Measurements from ENCODE around the gene CCDC80.
"Not testable (repeated sequence)": the region's sequence is repeated elsewhere in the genome, so short reads cannot be mapped to it uniquely, and the experiment has no call there.

CCDC80 gene

GRCh38 chr3:112572701-112573100, 68.2 kb downstream of the CCDC80 start:
- Histone ChIP-seq H3K27me3 (no peaks in the 10 kb centered on the region), H3K4me3 (no peak overlapping the region), H3K9me3 (replicated peaks in 1 of 11) (peaks cover 0 to 4% (median 0%) of the 10 kb centered on the region in 11 experiments; a peak in 1 of 22 replicates), H3K36me3 (peaks cover 17 to 59% (median 45%) of the 10 kb centered on the region in 11 experiments), H3K4me2 (peak overlapping the region in 5 of 11 experiments; percentile 2 to 66 (median 31); a peak in 7 of 22 replicates), H3K4me1 (peaks cover 0 to 24% (median 5%) of the 10 kb centered on the region in 10 experiments; a peak in 11 of 20 replicates), H3K27ac (peak overlapping the region in 5 of 11 experiments; percentile 3 to 40 (median 22); a peak in 5 of 22 replicates), H4K20me1 (no peaks in the 10 kb centered on the region), H3K9ac (no peak overlapping the region)
- TF ChIP-seq Cebpa-rat (IDR thresholded peaks at IDR 0.05), result no peak

DNA sequence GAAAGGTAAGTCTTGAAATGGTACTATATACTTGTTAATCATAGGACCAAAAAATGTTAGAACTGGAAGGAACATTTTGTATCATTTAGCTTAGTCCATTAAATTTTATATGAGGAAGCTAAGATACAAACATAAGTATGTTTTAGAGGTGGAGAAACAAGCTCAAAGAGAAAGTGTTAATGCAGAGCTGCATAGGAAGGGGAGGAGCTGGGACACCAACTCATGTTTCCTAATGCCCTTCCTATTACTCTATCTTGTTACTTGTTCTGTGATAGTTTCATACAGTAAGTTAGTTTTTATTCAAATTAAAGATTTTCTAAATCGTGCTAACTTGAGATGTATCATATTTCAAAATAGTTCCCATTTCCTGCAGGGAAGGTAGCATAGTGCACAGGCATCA, 71.7 kb downstream of the CCDC80 start:
- Histone ChIP-seq H3K9me3 (replicated peaks in 1 of 11) (peaks cover 0 to 4% (median 0%) of the 10 kb centered on the region in 11 experiments; a peak in 1 of 22 replicates), H3K4me2 (peak overlapping the region in 2 of 11 experiments; percentile 29 to 42; a peak in 2 of 22 replicates)

DNA sequence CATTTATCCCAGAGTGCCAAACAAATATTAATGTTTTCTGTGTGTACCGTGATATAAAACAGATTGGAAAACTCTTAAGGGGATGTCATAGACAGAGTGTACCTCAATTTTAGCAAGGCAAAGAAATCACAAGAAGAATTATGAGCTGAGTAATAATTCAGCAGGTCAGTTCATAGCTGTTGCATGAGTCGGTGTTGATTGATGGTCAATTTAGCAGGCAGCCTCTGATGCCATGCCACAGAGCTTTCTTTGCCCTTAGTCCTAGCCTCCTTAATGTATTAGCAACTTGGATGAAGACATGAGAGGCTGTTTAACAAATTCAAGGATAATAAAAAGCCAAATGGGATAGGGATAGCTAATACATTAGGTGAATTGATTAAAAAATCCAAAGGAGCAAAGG, 72.3 kb downstream of the CCDC80 start:
- Histone ChIP-seq H3K36me3 (peaks cover 21 to 66% (median 50%) of the 10 kb centered on the region in 11 experiments), H3K27me3 (no peaks in the 10 kb centered on the region), H3K27ac (no peak overlapping the region), H3K4me3 (no peak overlapping the region), H3K4me2 (no peak overlapping the region), H4K20me1 (no peaks in the 10 kb centered on the region), H3K4me1 (peaks cover under 1 to 24% (median 6%) of the 10 kb centered on the region in 10 experiments; a peak in 17 of 20 replicates), H3K9ac (no peak overlapping the region), H3K9me3 (replicated peaks in 1 of 11) (peaks cover 0 to 4% (median 0%) of the 10 kb centered on the region in 11 experiments; a peak in 1 of 22 replicates)
- no peak for TF ChIP-seq Cebpa-rat (IDR thresholded peaks at IDR 0.05)

More for the DNA sequence above, 71.7 kb downstream of the CCDC80 start:
- no peak overlapping the region for H3K27ac ChIP-seq
- H3K27me3 ChIP-seq, result no peaks in the 10 kb centered on the region
- peaks cover 0 to 24% (median 5%) of the 10 kb centered on the region in 10 experiments; a peak in 11 of 20 replicates for H3K4me1 ChIP-seq
- no peaks in the 10 kb centered on the region for H4K20me1 ChIP-seq
- peaks cover 24 to 72% (median 53%) of the 10 kb centered on the region in 11 experiments for H3K36me3 ChIP-seq
- TF ChIP-seq Cebpa-rat (IDR thresholded peaks at IDR 0.05), result no peak
- no peak overlapping the region for H3K4me3 ChIP-seq
- H3K9ac ChIP-seq, result no peak overlapping the region

DNA sequence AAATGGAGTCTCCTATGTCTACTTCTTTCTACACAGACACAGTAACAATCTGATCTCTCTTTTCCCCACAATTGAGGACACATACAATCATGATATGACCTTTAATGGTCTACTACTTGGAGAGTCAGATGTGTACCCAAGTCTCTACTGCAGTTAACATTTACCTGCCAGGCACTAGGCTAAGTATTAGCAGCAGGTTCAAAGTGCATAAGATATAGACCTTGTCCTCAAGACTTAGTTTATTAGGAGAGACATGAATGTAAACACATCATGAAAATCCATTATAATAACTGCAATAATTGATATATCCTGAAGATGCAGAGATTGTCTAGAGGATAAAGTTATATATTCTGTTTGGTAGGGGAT, 76.0 kb downstream of the CCDC80 start:
- Histone ChIP-seq H3K9me3 (replicated peaks in 1 of 11) (no peaks in the 10 kb centered on the region), H3K4me3 (no peak overlapping the region), H3K9ac (no peak overlapping the region), H4K20me1 (peaks cover 0 to 2% (median 0%) of the 10 kb centered on the region in 11 experiments; a peak in 5 of 22 replicates), H3K27ac (no peak overlapping the region), H3K27me3 (no peaks in the 10 kb centered on the region), H3K36me3 (peaks cover 2 to 34% (median 23%) of the 10 kb centered on the region in 11 experiments; a peak in 20 of 22 replicates), H3K4me2 (no peak overlapping the region), H3K4me1 (peaks cover 8 to 21% (median 15%) of the 10 kb centered on the region in 10 experiments)
- TF ChIP-seq Cebpa-rat (IDR thresholded peaks at IDR 0.05), result no peak

- H3K9me3 ChIP-seq (replicated peaks in 1 of 11); H3K4me3 ChIP-seq; H3K9ac ChIP-seq; H3K27ac ChIP-seq; H4K20me1 ChIP-seq; H3K27me3 ChIP-seq: not testable (repeated sequence)
- peaks cover 0 to 29% (median 19%) of the 10 kb centered on the region in 11 experiments; a peak in 18 of 22 replicates for H3K36me3 ChIP-seq
- peak overlapping the region in 1 of 11 experiments; percentile 94; a peak in 1 of 22 replicates for H3K4me2 ChIP-seq
- peaks cover 14 to 23% (median 19%) of the 10 kb centered on the region in 10 experiments for H3K4me1 ChIP-seq
Observed at GRCh38 chr3:112564247-112564939, 76.5 kb downstream of the CCDC80 start.

- peak within 1 kb of the TSS; percentile 79 to 96 (median 90) for H3K4me3 ChIP-seq
- peak within 1 kb of the TSS; percentile 87 to 96 (median 94) for H3K9ac ChIP-seq
- TF ChIP-seq Cebpa-rat (IDR thresholded peaks at IDR 0.05), result peak; percentile 75 to 98 (median 92); a peak in 20 of 22 replicates
- peaks cover 0 to 7% (median 5%) of the 10 kb centered on the region in 11 experiments; a peak in 9 of 22 replicates for H3K9me3 ChIP-seq (replicated peaks in 1 of 11)
- peak within 1 kb of the TSS; percentile 78 to 97 (median 91) for H3K4me2 ChIP-seq
- H3K36me3 ChIP-seq, result peaks cover 5 to 40% (median 19%) of the 10 kb centered on the region in 11 experiments
- H4K20me1 ChIP-seq, result peaks cover 0 to 21% (median 8%) of the 10 kb centered on the region in 11 experiments; a peak in 10 of 22 replicates
- peak within 1 kb of the TSS; percentile 86 to 96 (median 94) for H3K27ac ChIP-seq
- peaks cover 21 to 45% (median 40%) of the 10 kb centered on the region in 10 experiments for H3K4me1 ChIP-seq
- H3K27me3 ChIP-seq, result no peaks in the 10 kb centered on the region
Observed at GRCh38 chr3:112561734-112562529, 79.0 kb downstream of the CCDC80 start, which contains the start of the genes ATG3 and SLC35A5. Gene ATG3 (minus strand): TSS chr3:112561962. CDS start chr3:112561528, 434 bp downstream. Gene SLC35A5 (plus strand): TSS chr3:112562045. CDS start chr3:112563404, 1,359 bp downstream.

DNA sequence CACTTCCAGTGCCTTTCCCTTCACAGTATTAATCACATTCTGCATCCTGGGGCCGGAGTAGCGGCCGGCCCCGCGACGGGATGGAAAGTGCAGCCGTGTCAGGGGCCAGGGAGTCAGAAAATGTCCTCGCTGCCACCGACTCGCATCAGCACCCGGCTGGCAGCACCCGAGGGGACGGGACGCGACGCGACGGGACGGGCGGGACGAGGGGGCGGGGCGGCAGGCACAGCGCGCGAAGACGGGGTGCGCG, 79.5 kb downstream of the CCDC80 start:
- peaks cover 6 to 38% (median 20%) of the 10 kb centered on the region in 11 experiments for H3K36me3 ChIP-seq
- peak overlapping the region; percentile 86 to 96 (median 94) for H3K27ac ChIP-seq
- peaks cover 21 to 45% (median 42%) of the 10 kb centered on the region in 10 experiments for H3K4me1 ChIP-seq
- peaks cover 0 to 21% (median 8%) of the 10 kb centered on the region in 11 experiments; a peak in 10 of 22 replicates for H4K20me1 ChIP-seq
- no peaks in the 10 kb centered on the region for H3K27me3 ChIP-seq
- H3K9ac ChIP-seq, result peak overlapping the region; percentile 87 to 96 (median 94)
- peaks cover 0 to 9% (median 7%) of the 10 kb centered on the region in 11 experiments; a peak in 9 of 22 replicates for H3K9me3 ChIP-seq (replicated peaks in 1 of 11)
- H3K4me3 ChIP-seq, result peak overlapping the region; percentile 79 to 96 (median 90)
- no peak for TF ChIP-seq Cebpa-rat (IDR thresholded peaks at IDR 0.05)
- peak overlapping the region; percentile 37 to 97 (median 90); a peak in 21 of 22 replicates for H3K4me2 ChIP-seq

GRCh38 chr3:112560721-112561483, 80.0 kb downstream of the CCDC80 start:
- Histone ChIP-seq H3K9me3 (replicated peaks in 1 of 11) (peaks cover 0 to 9% (median 7%) of the 10 kb centered on the region in 11 experiments; a peak in 9 of 22 replicates), H3K27ac (peak overlapping the region; percentile 86 to 96 (median 94)), H3K4me1 (peaks cover 21 to 49% (median 46%) of the 10 kb centered on the region in 10 experiments), H3K4me2 (peak overlapping the region; percentile 78 to 97 (median 91)), H3K27me3 (no peaks in the 10 kb centered on the region), H4K20me1 (peaks cover 0 to 25% (median 8%) of the 10 kb centered on the region in 11 experiments; a peak in 10 of 22 replicates), H3K4me3 (peak overlapping the region; percentile 79 to 96 (median 90)), H3K9ac (peak overlapping the region; percentile 87 to 96 (median 94)), H3K36me3 (peaks cover 6 to 42% (median 21%) of the 10 kb centered on the region in 11 experiments)
- no peak for TF ChIP-seq Cebpa-rat (IDR thresholded peaks at IDR 0.05)

All from BLaER1 treated with 17β-estradiol and CSF1 and Interleukin-3, amounts not matched to agents 10 nM and 100 nM (cell line).